Mesothelial cell of epicardium (in vitro differentiated cells): ENCODE data around the gene USB1. TPM values are rescaled to one million over a fixed set of nuclear protein-coding genes. Genes with fewer than 3 reads are reported as not detected.
"Not testable (repeated sequence)": the region's sequence is repeated elsewhere in the genome, so short reads cannot be mapped to it uniquely, and the experiment has no call there.

Experiments
- DNase-seq, 2 experiments: peaks; one replicate each; pipeline ENCODE4 v3.0.0; 2021; ENCODE audit warnings: low spot score in 2 of 2; ENCODE audit not compliant: unreplicated experiment in 2 of 2
- H3K27ac Mint-ChIP-seq: 2 replicates; pipeline ENCODE4 v1.8.0; 2021; ENCODE audit warnings: mixed read lengths
- H3K27me3 Mint-ChIP-seq: 2 replicates; pipeline ENCODE4 v1.8.0; 2021; ENCODE audit warnings: low read depth, mixed read lengths
- H3K36me3 Mint-ChIP-seq: 2 replicates; pipeline ENCODE4 v1.8.0; 2021; ENCODE audit warnings: mixed read lengths
- H3K4me1 Mint-ChIP-seq: 2 replicates; pipeline ENCODE4 v1.8.0; 2021; ENCODE audit warnings: mixed read lengths
- H3K4me3 Mint-ChIP-seq: 2 replicates; pipeline ENCODE4 v1.8.0; 2021; ENCODE audit warnings: mild to moderate bottlenecking, moderate library complexity, mixed read lengths
- H3K9me3 Mint-ChIP-seq: 2 replicates; pipeline ENCODE4 v1.8.0; 2021; ENCODE audit warnings: mixed read lengths
- CTCF ChIP-seq: fragments of 200-600 bp; sonication (generic); IDR thresholded peaks from one replicate; pipeline ENCODE4 v1.5.0; 2021; ENCODE audit warnings: antibody characterized with exemption; ENCODE audit not compliant: unreplicated experiment
- total RNA-seq: library from RNA; stranded (reverse); gene quantifications from 3 replicates; pipeline ENCODE4 v1.2.1, GENCODE V29; 2021

The USB1 gene
- total RNA-seq, 1 donor from 2014 or later = 38.3 TPM

GRCh38 chr16:57970970-57971369 is 30.2 kb upstream of the USB1 start, which contains the start of gene CNGB1:
Gene CNGB1, minus strand, starts transcription at chr16:57971128. Its CDS starts 3,842 bp downstream, at chr16:57967286.
- no peak for DNase-seq
- H3K4me3 Mint-ChIP-seq = no peak within 1 kb of the TSS
- H3K4me1 Mint-ChIP-seq = no peaks in the 10 kb centered on the region

GRCh38 chr16:57971848-57972247 is 29.4 kb upstream of the USB1 start:
- no peaks in the 10 kb centered on the region for H3K36me3 Mint-ChIP-seq
- no peak for DNase-seq
- H3K4me1 Mint-ChIP-seq = no peaks in the 10 kb centered on the region
- no peak overlapping the region for H3K4me3 Mint-ChIP-seq
- H3K9me3 Mint-ChIP-seq = no peaks in the 10 kb centered on the region
- peaks cover 4% of the 10 kb centered on the region for H3K27me3 Mint-ChIP-seq
- H3K27ac Mint-ChIP-seq = no peak overlapping the region
- no peak for TF ChIP-seq CTCF

More at GRCh38 chr16:57970970-57971369, 30.2 kb upstream of the USB1 start, which contains the start of gene CNGB1:
- no peaks in the 10 kb centered on the region for H3K36me3 Mint-ChIP-seq
- peaks cover 4% of the 10 kb centered on the region for H3K27me3 Mint-ChIP-seq
- no peaks in the 10 kb centered on the region for H3K9me3 Mint-ChIP-seq
- no peak within 1 kb of the TSS for H3K27ac Mint-ChIP-seq
- no peak for TF ChIP-seq CTCF

GRCh38 chr16:57972306-57972705 is 28.9 kb upstream of the USB1 start:
- Mint-ChIP-seq H3K4me1 (no peaks in the 10 kb centered on the region), H3K27me3 (peaks cover 4% of the 10 kb centered on the region), H3K4me3 (no peak overlapping the region), H3K36me3 (no peaks in the 10 kb centered on the region), H3K27ac (no peak overlapping the region), H3K9me3 (no peaks in the 10 kb centered on the region)
- no peak for TF ChIP-seq CTCF
- DNase-seq = no peak

- Mint-ChIP-seq H3K27ac (no peak overlapping the region), H3K36me3 (no peaks in the 10 kb centered on the region), H3K9me3 (no peaks in the 10 kb centered on the region), H3K27me3 (peaks cover 2% of the 10 kb centered on the region), H3K4me1 (no peaks in the 10 kb centered on the region), H3K4me3 (no peak overlapping the region)
- no peak for TF ChIP-seq CTCF
- DNase-seq = no peak
Observed at GRCh38 chr16:57976331-57976796, 24.8 kb upstream of the USB1 start.

- Mint-ChIP-seq H3K4me1 (no peaks in the 10 kb centered on the region), H3K27me3 (peaks cover 2% of the 10 kb centered on the region), H3K9me3 (no peaks in the 10 kb centered on the region), H3K4me3 (no peak overlapping the region), H3K36me3 (no peaks in the 10 kb centered on the region), H3K27ac (no peak overlapping the region)
- DNase-seq = no peak
- no peak for TF ChIP-seq CTCF
Observed at GRCh38 chr16:57977418-57978069, 23.7 kb upstream of the USB1 start.

GRCh38 chr16:57978070-57978465 is 23.1 kb upstream of the USB1 start:
- not testable (repeated sequence) for H3K4me3 Mint-ChIP-seq, H3K27ac Mint-ChIP-seq, H3K4me1 Mint-ChIP-seq, DNase-seq, H3K27me3 Mint-ChIP-seq, H3K36me3 Mint-ChIP-seq, H3K9me3 Mint-ChIP-seq
